HG03039 (cell line): ENCODE measurements around the gene TRMU.
A peak's percentile ranks its signal among the peaks of the same experiment; 100 is the strongest.

Experiments used
- ATAC-seq: cut with Tn5 transposase; IDR thresholded peaks from one replicate; pipeline ENCODE4 v1.9.1; 2021; ENCODE audit warnings: mild to moderate bottlenecking, moderate library complexity; ENCODE audit not compliant: unreplicated experiment

The TRMU gene

GRCh38 chr22:46336119-46337078, 885 bp downstream of the TRMU start:
- ATAC-seq = peak; percentile 15

GRCh38 chr22:46337870-46338269, 2.4 kb downstream of the TRMU start:
- no peak for ATAC-seq

GRCh38 chr22:46338636-46339035, 3.1 kb downstream of the TRMU start:
- ATAC-seq = no peak

DNA sequence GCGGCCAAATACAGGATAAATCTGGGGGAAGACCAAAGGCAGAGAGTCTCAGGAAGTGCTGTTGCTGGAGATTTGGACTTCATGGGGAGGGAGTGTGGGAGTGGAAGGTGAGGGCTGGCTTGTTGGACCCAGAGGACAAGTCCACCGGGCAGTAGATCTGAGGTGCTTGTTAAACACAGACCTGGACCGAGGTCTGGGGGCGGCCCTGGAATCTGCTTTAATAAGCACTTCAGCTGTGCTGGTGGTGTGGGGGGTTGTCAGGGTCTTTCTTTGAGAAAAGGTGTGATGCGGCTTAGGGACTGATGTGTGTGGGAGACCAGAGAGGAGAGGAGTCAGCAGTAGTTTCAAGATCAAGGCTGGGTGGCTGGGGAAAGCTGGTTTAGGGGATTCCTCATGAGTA, 4.4 kb downstream of the TRMU start:
- no peak for ATAC-seq

DNA sequence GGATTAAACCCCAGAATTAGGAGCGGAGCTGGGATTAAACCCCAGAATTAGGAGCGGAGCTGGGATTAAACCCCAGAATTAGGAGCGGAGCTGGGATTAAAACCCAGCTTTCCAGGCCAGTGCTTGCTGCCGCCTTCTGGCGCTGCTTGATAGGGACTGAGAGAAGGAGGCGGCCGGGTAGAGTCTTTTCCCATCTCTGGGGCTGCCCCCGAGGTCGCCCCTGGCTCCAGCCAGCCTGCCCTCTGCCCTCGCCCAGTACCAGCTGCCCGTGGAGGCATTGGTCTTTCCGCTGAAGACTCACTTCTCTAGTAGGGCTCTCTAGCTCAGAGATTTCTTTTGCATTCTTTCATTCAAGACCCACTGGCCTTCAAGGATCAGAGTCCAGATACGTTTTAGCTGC, 5.2 kb downstream of the TRMU start:
- no peak for ATAC-seq

- no peak for ATAC-seq
These were observed 11.3 kb downstream of the TRMU start for GRCh38 chr22:46346680-46347405.

GRCh38 chr22:46347646-46348045, 12.1 kb downstream of the TRMU start:
- no peak for ATAC-seq

DNA sequence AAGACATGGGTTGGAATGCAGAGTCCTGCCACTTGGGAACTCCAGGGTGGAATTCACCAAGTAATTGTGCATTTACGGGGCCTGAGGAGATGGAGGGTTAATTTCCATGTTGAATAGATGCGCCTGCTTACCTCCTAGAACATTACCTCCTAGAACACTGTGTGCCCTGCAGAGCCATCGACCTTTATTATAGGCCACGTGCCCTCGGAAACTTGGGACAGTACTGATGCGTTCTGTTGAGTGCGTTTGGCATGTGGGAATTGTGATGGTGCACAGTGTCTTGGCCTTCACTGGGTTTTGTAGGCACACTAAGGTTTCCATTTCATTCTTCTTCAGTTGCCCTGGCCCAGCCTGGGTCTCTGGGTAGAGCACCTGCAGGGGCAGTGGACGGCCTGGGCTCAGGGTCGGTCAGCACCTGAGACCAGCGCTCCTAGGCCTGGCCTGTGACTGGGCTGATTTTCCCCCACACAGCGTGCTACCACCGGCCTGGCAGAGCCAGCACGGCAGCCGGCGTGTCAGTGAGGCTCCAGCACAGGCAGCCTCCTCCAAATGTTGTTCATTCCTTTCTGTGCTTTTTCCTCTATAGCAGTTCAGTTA, 12.7 kb downstream of the TRMU start:
- ATAC-seq = no peak

- ATAC-seq = no peak
These were observed 13.7 kb downstream of the TRMU start for GRCh38 chr22:46349238-46349637.

GRCh38 chr22:46349681-46350080, 14.2 kb downstream of the TRMU start:
- ATAC-seq = no peak

DNA sequence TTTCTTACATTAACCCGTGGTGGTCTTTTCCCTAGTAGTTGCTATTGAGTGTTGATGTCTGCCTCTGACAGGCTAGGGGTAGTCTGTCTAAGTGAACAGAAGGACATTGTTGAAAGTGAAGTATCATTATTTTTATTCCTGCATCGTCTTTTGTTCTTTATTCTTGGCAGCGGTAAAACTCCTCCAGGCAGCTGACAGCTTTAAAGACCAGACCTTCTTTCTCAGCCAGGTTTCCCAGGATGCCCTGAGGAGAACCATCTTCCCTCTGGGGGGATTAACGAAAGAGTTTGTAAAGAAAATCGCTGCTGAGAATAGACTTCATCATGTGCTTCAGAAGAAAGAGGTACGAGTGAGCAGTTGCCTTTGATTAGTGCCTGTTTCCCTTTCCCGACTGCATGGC, 14.6 kb downstream of the TRMU start:
- no peak for ATAC-seq

GRCh38 chr22:46350646-46351045, 15.1 kb downstream of the TRMU start:
- no peak for ATAC-seq

DNA sequence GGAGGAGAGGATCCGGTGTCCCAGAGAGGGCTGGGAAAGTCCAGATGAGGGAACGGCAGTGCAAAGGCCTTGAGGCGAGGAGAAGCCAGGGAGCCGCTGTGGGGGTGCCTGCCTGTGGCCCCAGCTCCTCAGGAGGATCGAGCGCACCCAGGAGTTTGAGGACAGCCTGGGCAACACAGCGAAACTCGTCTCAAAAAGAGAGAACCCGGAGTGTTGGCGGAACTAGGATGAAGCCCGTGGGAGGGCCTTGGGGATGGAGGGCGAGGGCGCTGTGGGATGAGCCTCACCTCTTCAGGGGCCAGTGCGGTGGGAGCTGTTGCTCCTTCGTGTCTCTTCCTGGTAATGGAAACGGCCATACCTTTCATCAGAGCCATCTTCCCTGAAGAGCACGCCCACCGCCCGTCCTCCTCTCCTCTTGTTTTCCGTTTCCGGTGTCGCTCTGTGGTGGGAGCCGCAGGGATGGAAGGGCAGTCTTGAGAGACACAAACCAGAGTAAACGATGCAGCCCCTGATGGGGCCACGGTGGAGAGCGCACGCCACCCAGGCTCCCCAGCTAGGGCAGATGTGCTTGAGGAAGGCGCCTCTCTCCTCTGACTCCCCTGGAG, 15.7 kb downstream of the TRMU start:
- ATAC-seq = no peak

DNA sequence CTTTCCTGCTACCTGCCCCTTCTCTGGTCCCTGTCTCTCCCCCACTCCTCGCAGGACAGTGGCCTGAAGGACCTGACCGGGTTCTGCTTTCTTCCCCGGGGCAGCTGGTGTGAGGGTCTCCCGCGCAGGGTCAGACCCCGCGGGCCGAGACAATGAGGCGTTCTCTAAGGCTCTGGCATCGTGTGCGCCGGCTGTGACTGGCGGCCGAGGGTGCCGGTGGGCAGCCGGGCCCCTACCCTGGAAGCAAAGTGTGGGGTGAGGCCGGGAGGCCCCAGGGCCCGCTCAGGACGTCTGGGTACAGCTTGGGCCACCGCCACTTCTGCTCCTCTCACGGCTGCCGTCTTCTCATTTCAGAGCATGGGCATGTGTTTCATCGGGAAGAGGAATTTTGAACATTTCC, 16.3 kb downstream of the TRMU start:
- ATAC-seq = no peak

- no peak for ATAC-seq
These were observed 16.8 kb downstream of the TRMU start for GRCh38 chr22:46352276-46352675.

DNA sequence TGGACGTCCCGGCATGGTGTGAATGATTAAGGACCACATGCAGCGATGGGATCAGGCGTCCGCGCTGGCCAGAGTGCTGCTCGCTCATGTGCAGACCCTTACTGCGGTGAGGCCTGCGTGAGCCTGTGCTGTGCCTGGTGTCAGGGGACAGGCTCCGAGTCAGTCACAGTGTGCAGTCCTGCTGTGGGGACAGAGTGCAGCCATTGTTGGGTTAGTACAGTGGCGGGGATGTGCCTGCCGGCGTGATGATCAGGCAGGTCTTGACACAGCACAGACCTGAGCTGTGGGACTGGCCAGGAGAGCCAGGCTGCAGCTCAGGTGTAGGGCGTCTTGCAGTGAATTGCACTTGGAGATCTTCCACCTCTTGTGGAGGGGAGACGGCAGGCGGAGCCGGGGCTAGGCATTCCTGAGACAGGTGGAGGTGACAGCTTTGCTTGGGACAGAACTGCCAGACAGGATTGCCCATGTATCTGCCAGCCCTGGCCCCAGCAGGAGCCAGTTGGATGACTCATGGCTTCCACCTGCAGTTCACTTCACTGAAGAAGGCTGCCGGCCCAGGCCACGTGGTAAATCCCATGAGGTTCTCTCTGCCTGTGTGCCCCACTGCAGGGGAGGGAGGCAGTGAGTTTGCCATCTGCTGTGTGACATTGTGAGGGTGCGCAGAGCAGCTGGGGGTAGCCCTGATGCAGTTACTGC, 17.3 kb downstream of the TRMU start:
- ATAC-seq = no peak

GRCh38 chr22:46353483-46354105, 18.1 kb downstream of the TRMU start:
- no peak for ATAC-seq

DNA sequence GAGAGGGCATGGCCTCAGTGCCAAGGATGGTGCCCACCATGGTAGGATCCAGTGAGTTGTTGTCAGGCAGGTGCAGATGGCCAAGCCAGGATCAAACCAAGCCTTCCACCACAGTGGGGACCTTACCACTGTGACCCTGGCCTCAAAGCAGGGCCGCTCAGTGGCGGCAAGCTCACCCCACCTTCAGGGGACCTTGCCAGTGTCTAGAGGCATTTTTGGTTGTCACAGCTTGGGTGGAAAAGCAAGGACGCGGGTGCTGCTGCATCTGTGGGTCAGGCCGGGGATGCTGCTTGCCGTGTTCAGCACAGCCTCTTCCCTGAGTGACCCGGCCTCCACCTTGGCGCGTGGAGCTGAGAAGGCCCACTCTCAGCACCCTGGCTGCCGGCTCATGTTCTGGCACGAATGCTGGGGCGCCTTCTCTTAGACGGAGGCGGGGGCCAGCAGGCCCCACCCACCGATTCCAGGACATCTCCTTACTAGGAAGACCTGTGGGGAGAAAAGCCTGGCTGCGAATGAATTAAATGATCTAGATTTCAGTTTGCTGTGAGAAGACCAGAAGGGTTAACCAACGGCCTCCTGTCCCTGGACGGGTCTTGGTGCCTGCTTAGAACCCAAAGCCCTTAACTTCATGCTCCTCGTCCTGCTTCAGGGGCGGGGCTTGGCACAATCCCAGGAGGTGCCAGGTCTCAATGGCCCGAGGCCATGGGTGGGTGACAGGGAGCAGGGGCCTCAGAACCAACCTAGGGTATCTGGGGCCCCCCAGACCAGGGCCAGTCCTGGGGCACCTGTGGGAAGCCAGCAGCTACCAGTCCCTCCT, 18.9 kb downstream of the TRMU start:
- no peak for ATAC-seq

- ATAC-seq = no peak
These were observed 19.4 kb downstream of the TRMU start for GRCh38 chr22:46354993-46355305.
